SJCRH30 (cell line): ENCODE results near the gene ANKLE2. TPM values are rescaled to one million over a fixed set of nuclear protein-coding genes. Genes with fewer than 3 reads are reported as not detected.
A peak's percentile ranks its signal among the peaks of the same experiment; 100 is the strongest.
"Not testable (repeated sequence)": the region's sequence is repeated elsewhere in the genome, so short reads cannot be mapped to it uniquely, and the experiment has no call there.

Experiments used
- DNase-seq, 2 experiments: peaks; one replicate each; pipeline ENCODE4 v3.0.0-alpha.2; 2015 to 2020
- H3K27ac ChIP-seq: fragments of 250-450 bp; sonication (Bioruptor Pico); 2 replicates; pipeline ENCODE4 v1.5.1; 2020; ENCODE audit warnings: mild to moderate bottlenecking, moderate library complexity
- H3K27me3 ChIP-seq: fragments of 250-450 bp; sonication (Bioruptor Pico); 2 replicates; pipeline ENCODE4 v1.5.1; 2020; ENCODE audit warnings: mild to moderate bottlenecking, moderate library complexity
- H3K36me3 ChIP-seq: fragments of 250-450 bp; sonication (Bioruptor Pico); 2 replicates; pipeline ENCODE4 v1.5.1; 2020; ENCODE audit warnings: mild to moderate bottlenecking, moderate library complexity
- H3K4me1 ChIP-seq: fragments of 250-450 bp; sonication (Bioruptor Pico); 2 replicates; pipeline ENCODE4 v1.5.1; 2020; ENCODE audit warnings: mild to moderate bottlenecking, moderate library complexity
- H3K4me3 ChIP-seq: fragments of 250-450 bp; sonication (Bioruptor Pico); 2 replicates; pipeline ENCODE4 v1.5.1; 2020; ENCODE audit warnings: mild to moderate bottlenecking, moderate library complexity
- H3K9me3 ChIP-seq: fragments of 250-450 bp; sonication (Bioruptor Pico); replicated peaks from 2 replicates; pipeline ENCODE4 v1.5.1; 2020; ENCODE audit warnings: mild to moderate bottlenecking, moderate library complexity
- total RNA-seq: library from RNA; depleted of rRNA; stranded (reverse); fragments of >200 nt; shearing (Covaris generic); gene quantifications from 2 replicates; pipeline ENCODE4 v1.2.3, GENCODE V29; 2014; rRNA removed

ANKLE2 gene
- 58.8 and 59.1 TPM in 2 replicates for total RNA-seq

GRCh38 chr12:132761032-132761920, at the start of gene ANKLE2:
Gene ANKLE2 (minus strand): TSS chr12:132761832. CDS start chr12:132761798, 34 bp downstream.
- Histone ChIP-seq H3K4me3 (peak within 1 kb of the TSS; percentile 95), H3K27me3 (no peaks in the 10 kb centered on the region), H3K9me3 (peaks cover 2% of the 10 kb centered on the region; the same call in 1 of the 2 replicates), H3K36me3 (peaks cover 35% of the 10 kb centered on the region), H3K27ac (peak within 1 kb of the TSS; percentile 87), H3K4me1 (no peaks in the 10 kb centered on the region)
- peak; percentile 64 for DNase-seq

GRCh38 chr12:132809391-132809790, 47.8 kb upstream of the ANKLE2 start:
- not testable (repeated sequence) for H3K27ac ChIP-seq, H3K4me3 ChIP-seq, H3K4me1 ChIP-seq, DNase-seq, H3K9me3 ChIP-seq, H3K27me3 ChIP-seq
- peaks cover 60% of the 10 kb centered on the region for H3K36me3 ChIP-seq

DNA sequence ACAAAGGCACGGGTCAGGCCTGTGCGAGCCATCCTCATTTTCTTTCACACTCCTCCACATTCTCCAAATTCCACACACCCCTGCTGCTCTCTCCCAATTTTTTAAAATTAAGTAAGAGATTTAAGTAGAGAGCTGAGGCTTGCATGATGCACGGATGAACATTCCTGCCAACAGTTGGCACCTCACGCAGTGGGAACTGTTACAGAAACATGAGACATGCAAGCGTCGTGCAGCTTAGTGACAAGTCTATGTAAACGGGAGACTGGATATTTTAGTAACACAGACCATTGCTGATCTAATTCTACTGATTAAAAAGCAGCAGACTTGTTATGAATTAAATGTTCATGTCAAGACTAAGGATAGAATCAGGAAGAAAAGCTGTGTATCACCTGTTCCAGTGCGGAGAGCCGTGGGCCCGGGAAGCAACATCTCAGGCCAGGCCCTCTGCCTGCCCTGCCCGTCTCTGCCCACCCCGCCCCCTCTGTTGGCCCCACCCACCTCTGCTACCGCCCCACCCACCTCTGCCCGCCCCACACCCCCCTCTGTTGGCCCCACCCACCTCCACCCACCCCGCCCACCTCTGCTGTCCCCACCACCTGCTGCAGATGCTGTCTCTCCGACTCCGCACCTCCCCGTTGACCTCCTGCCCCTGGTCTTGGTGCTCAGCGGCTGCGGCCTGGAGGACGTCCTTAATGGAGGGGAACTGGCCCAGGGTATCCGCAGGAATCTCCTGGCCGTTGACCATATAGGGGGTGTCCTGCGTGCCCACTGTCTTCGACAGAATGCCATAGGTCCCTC, 45.9 kb upstream of the ANKLE2 start:
- Histone ChIP-seq H3K27me3 (no peaks in the 10 kb centered on the region), H3K36me3 (peaks cover 61% of the 10 kb centered on the region), H3K4me3 (no peak overlapping the region), H3K4me1 (no peaks in the 10 kb centered on the region), H3K27ac (no peak overlapping the region), H3K9me3 (no peaks in the 10 kb centered on the region)
- DNase-seq = no peak

- H3K4me3 ChIP-seq = no peak overlapping the region
- no peak overlapping the region for H3K27ac ChIP-seq
- peaks cover 59% of the 10 kb centered on the region for H3K36me3 ChIP-seq
- H3K4me1 ChIP-seq = no peaks in the 10 kb centered on the region
- H3K9me3 ChIP-seq = no peaks in the 10 kb centered on the region
- no peak for DNase-seq
- no peaks in the 10 kb centered on the region for H3K27me3 ChIP-seq
These were observed 45.2 kb upstream of the ANKLE2 start for GRCh38 chr12:132806857-132807256.

DNA sequence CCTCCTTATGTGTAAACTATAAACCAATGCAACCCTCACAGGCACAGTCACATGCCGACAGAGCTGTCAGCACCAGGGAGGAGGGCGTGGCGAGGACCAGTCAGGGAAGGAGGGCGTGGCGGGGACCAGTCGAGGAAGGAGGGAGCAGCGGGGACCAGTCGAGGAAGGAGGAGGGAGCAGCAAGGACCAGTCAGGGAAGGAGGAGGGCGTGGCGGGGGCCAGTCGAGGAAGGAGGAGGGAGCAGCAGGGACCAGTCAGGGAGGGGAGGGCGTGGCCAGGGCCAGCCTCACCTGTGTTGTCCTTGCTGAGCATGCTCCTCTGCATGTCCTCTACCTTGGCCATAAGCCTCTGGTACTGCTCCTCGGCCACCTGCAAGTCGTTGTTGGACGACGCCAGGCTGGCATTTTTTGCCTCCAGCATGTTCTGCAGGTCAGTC, 42.8 kb upstream of the ANKLE2 start:
- Histone ChIP-seq H3K9me3 (no peaks in the 10 kb centered on the region), H3K36me3 (peaks cover 72% of the 10 kb centered on the region), H3K27me3 (no peaks in the 10 kb centered on the region), H3K4me1 (no peaks in the 10 kb centered on the region), H3K27ac (no peak overlapping the region), H3K4me3 (no peak overlapping the region)
- DNase-seq = no peak

- Histone ChIP-seq H3K4me1 (no peaks in the 10 kb centered on the region), H3K36me3 (peaks cover 77% of the 10 kb centered on the region), H3K27me3 (no peaks in the 10 kb centered on the region), H3K9me3 (no peaks in the 10 kb centered on the region), H3K27ac (no peak overlapping the region), H3K4me3 (no peak overlapping the region)
- no peak for DNase-seq
These were observed 42.3 kb upstream of the ANKLE2 start for GRCh38 chr12:132803888-132804287.

GRCh38 chr12:132803125-132803524, 41.5 kb upstream of the ANKLE2 start:
- Histone ChIP-seq H3K36me3 (peaks cover 72% of the 10 kb centered on the region), H3K9me3 (no peaks in the 10 kb centered on the region), H3K27me3 (no peaks in the 10 kb centered on the region), H3K27ac (no peak overlapping the region), H3K4me1 (no peaks in the 10 kb centered on the region), H3K4me3 (no peak overlapping the region)
- DNase-seq = no peak

DNA sequence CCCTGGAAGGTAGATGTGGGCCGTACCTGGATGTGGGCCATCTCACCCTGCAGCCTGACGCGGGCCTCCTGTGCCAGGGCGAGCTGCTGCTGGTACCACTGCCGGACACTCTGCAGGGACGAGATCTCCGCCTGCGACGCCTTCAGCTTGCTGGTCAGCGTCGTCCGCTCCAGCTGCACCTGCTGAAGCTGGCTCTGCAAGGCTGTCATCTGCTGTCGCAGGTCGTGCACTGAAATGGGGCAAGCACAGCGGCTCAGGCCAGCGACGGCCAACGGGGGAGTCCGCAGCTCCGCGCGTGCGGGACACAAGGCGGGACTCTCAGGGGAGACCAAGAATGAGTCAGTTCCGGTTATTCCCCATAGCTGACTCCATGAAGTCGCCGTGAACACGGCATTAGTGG, 40.1 kb upstream of the ANKLE2 start:
- Histone ChIP-seq H3K27ac (no peak overlapping the region), H3K4me3 (no peak overlapping the region), H3K9me3 (no peaks in the 10 kb centered on the region), H3K27me3 (no peaks in the 10 kb centered on the region), H3K4me1 (no peaks in the 10 kb centered on the region), H3K36me3 (peaks cover 74% of the 10 kb centered on the region)
- no peak for DNase-seq

DNA sequence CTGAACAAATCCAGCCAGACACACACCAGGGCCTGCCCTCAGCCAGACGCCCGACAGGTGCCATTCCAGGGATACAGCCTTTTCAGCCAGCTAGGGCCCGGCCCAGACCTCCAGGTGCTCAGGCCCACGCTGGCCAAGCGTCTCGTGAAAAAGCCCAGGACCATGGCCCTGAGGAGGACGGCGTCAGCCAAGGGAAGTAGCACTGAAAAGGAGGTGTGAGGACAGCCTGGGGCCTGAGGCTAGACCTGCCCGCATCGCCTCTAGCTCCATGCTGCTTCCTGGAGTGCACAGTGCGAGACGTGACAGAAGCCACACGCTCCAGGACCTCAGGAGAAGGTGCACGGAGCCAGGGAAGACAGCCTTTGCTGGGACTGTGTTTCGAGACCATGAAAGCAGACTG, 37.2 kb upstream of the ANKLE2 start:
- DNase-seq = no peak
- H3K4me1 ChIP-seq = no peaks in the 10 kb centered on the region
- no peak overlapping the region for H3K27ac ChIP-seq
- H3K36me3 ChIP-seq = peaks cover 81% of the 10 kb centered on the region
- H3K4me3 ChIP-seq = no peak overlapping the region
- no peaks in the 10 kb centered on the region for H3K9me3 ChIP-seq
- H3K27me3 ChIP-seq = no peaks in the 10 kb centered on the region

- no peaks in the 10 kb centered on the region for H3K9me3 ChIP-seq
- H3K4me1 ChIP-seq = no peaks in the 10 kb centered on the region
- no peak overlapping the region for H3K4me3 ChIP-seq
- no peak overlapping the region for H3K27ac ChIP-seq
- no peaks in the 10 kb centered on the region for H3K27me3 ChIP-seq
- DNase-seq = no peak
- H3K36me3 ChIP-seq = peaks cover 76% of the 10 kb centered on the region
These were observed 36.4 kb upstream of the ANKLE2 start for GRCh38 chr12:132797820-132798570.

GRCh38 chr12:132795847-132796246, 34.2 kb upstream of the ANKLE2 start:
- DNase-seq = no peak
- Histone ChIP-seq H3K27ac (no peak overlapping the region), H3K4me3 (no peak overlapping the region), H3K9me3 (no peaks in the 10 kb centered on the region), H3K4me1 (no peaks in the 10 kb centered on the region), H3K36me3 (peaks cover 67% of the 10 kb centered on the region), H3K27me3 (no peaks in the 10 kb centered on the region)

GRCh38 chr12:132791940-132792339, 30.3 kb upstream of the ANKLE2 start:
- H3K4me3 ChIP-seq, DNase-seq, H3K9me3 ChIP-seq, H3K4me1 ChIP-seq, H3K27me3 ChIP-seq, H3K27ac ChIP-seq: not testable (repeated sequence)
- peaks cover 65% of the 10 kb centered on the region for H3K36me3 ChIP-seq

DNA sequence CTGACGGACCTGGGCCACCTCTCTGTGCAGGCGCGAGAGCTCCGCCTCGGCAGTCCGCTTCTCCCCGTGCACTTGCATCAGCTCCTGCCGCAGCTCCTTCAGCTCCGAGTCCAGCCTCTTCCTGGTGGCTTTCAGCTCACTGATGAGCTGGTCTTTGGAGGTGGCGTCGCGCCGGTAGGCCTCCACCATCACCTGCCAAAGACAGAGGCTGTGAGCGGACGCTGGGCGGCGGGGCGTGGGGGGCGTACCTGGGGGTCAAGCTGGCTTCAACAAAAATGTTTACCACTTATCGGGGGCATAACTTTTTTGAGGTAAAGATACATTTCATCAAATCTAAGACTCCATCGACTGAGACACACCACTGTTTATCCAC, 27.5 kb upstream of the ANKLE2 start:
- peaks cover 48% of the 10 kb centered on the region for H3K36me3 ChIP-seq
- no peak for DNase-seq
- H3K27me3 ChIP-seq = no peaks in the 10 kb centered on the region
- H3K9me3 ChIP-seq = no peaks in the 10 kb centered on the region
- H3K4me1 ChIP-seq = no peaks in the 10 kb centered on the region
- H3K27ac ChIP-seq = no peak overlapping the region
- no peak overlapping the region for H3K4me3 ChIP-seq

DNA sequence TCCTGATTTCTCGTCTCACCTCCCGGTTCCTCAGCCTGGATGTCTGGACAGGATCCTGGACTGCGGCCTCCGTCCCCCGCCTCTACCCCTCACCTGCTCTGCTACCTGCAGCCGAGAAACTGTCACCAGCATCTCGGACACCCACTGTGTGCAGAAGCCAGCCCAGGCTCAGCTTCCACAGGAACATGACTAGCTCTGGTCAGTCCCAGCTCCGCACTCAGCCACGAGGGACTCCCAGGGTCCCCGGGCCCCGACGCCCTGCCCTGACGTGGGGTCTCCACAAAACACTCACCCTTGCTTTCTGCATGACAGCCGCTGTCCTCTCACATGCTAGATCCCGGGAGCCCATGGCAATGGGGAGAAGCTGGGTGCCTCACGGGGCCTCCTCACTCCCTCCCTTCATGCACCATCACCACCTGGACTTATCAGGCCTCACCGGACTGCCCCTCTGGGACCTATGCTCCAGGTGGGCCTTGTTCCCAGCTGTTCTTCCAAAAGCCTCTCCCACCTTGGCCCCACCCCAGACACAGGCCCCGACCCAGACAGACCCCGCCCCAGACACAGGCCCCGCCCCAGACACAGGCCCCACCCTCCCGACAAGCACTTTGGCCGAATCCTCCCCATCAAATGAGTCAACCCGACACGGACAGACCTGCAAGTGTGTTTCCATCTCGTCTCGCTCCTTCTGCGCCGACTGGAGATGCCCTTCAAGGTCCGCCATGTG, 26.9 kb upstream of the ANKLE2 start:
- no peak for DNase-seq
- no peaks in the 10 kb centered on the region for H3K9me3 ChIP-seq
- no peak overlapping the region for H3K4me3 ChIP-seq
- no peak overlapping the region for H3K27ac ChIP-seq
- H3K27me3 ChIP-seq = no peaks in the 10 kb centered on the region
- H3K36me3 ChIP-seq = peaks cover 50% of the 10 kb centered on the region
- H3K4me1 ChIP-seq = no peaks in the 10 kb centered on the region
